H1 (cell line): ENCODE data around the gene ZNF334. TPM values are rescaled to one million over a fixed set of nuclear protein-coding genes. Genes with fewer than 3 reads are reported as not detected.

ENCODE experiments used
- CTCF ChIA-PET: fragments of 300-600 bp; sonication (Branson Sonifier 250); formaldehyde crosslinking; loops from one replicate; lab custom pipeline; 2021; ENCODE audit not compliant: partially characterized antibody; lab: Charles Lee
- POLR2A ChIA-PET: fragments of 300-600 bp; sonication (Branson Sonifier 250); formaldehyde crosslinking; loops from one replicate; lab custom pipeline; 2021; ENCODE audit warnings: inconsistent platforms; ENCODE audit not compliant: partially characterized antibody; lab: Charles Lee
- DNase-seq, 2 experiments: peaks; one replicate each; pipeline versions ENCODE4 v3.0.0 to v3.0.0-alpha.2; 2010 to 2022; ENCODE audit warnings: low spot score in 2 of 2, low read depth in 1 of 2, mixed read lengths in 1 of 2
- FAIRE-seq: peaks from 2 replicates; lab custom pipeline; 2011; peaks lifted over from hg19 to GRCh38; lab: Jason Lieb, UNC
- H2AFZ ChIP-seq: 2 replicates; pipeline ENCODE4 v1.8.1; 2012; ENCODE audit warnings: low read length, inconsistent platforms
- H2AK5ac ChIP-seq: 2 replicates; pipeline ENCODE4 v1.6.1; 2013; ENCODE audit warnings: low read depth, low read length
- H2BK120ac ChIP-seq: replicated peaks from 2 replicates; pipeline ENCODE3; 2013; ENCODE audit warnings: low read depth, low read length, inconsistent platforms
- H2BK12ac ChIP-seq: 2 replicates; pipeline ENCODE4 v1.6.1; 2013; ENCODE audit warnings: low read depth, low read length
- H2BK15ac ChIP-seq: 2 replicates; pipeline ENCODE4 v1.6.1; 2013; ENCODE audit warnings: low read length
- H2BK20ac ChIP-seq: 2 replicates; pipeline ENCODE4 v1.6.1; 2013; ENCODE audit warnings: low read length
- H2BK5ac ChIP-seq: 2 replicates; pipeline ENCODE4 v1.6.1; 2013; ENCODE audit warnings: low read depth, low read length
- H3K14ac ChIP-seq: 2 replicates; pipeline ENCODE4 v1.6.1; 2013; ENCODE audit warnings: inconsistent platforms; ENCODE audit not compliant: insufficient read length
- H3K18ac ChIP-seq: 2 replicates; pipeline ENCODE4 v1.6.1; 2013; ENCODE audit warnings: low read length; ENCODE audit errors: extremely low read depth
- H3K23ac ChIP-seq: 2 replicates; pipeline ENCODE4 v1.6.1; 2013; ENCODE audit warnings: inconsistent platforms; ENCODE audit not compliant: insufficient read length
- H3K23me2 ChIP-seq: 2 replicates; pipeline ENCODE4 v1.6.1; 2013; ENCODE audit warnings: low read depth, low read length
- H3K27ac ChIP-seq: 2 replicates; pipeline ENCODE4 v1.6.1; 2011; ENCODE audit warnings: low read depth, low read length, inconsistent platforms
- H3K27me3 ChIP-seq, 4 experiments: replicated peaks in 1 of 4; 1 replicate in 1 of 4; 2 replicates in 3 of 4; pipeline versions ENCODE4 v1.6.1 to v1.8.1; 2011 to 2013; ENCODE audit warnings: low read length in 3 of 4, mild to moderate bottlenecking in 3 of 4, inconsistent platforms in 2 of 4, mixed read lengths in 2 of 4, moderate library complexity in 1 of 4; ENCODE audit not compliant: control insufficient read depth in 3 of 4, insufficient read depth in 3 of 4; ENCODE audit errors: extremely low read depth in 1 of 4
- H3K36me3 ChIP-seq, 4 experiments: 2 replicates each; pipeline versions ENCODE4 v1.6.1 to v1.8.1; 2011 to 2013; ENCODE audit warnings: mild to moderate bottlenecking in 4 of 4, low read length in 3 of 4, moderate library complexity in 2 of 4, control low read depth in 1 of 4, inconsistent platforms in 1 of 4; ENCODE audit not compliant: insufficient read depth in 4 of 4, control insufficient read depth in 2 of 4
- H3K4ac ChIP-seq: replicated peaks from 2 replicates; pipeline ENCODE3; 2013; ENCODE audit warnings: low read length, low read depth, mixed read lengths, inconsistent platforms; ENCODE audit not compliant: insufficient read length
- H3K4me1 ChIP-seq, 4 experiments: replicated peaks in 1 of 4; 1 replicate in 1 of 4; 2 replicates in 3 of 4; pipeline versions ENCODE4 v1.6.1 to v1.8.1; 2011 to 2013; ENCODE audit warnings: low read length in 3 of 4, inconsistent platforms in 2 of 4, mixed read lengths in 1 of 4; ENCODE audit not compliant: insufficient read depth in 4 of 4, control insufficient read depth in 3 of 4
- H3K4me2 ChIP-seq, 2 experiments: 2 replicates each; pipeline versions ENCODE4 v1.6.1 to v1.8.1; 2011 to 2013; ENCODE audit warnings: low read depth in 2 of 2, low read length in 2 of 2, control low read depth in 1 of 2, inconsistent platforms in 1 of 2, mild to moderate bottlenecking in 1 of 2; ENCODE audit not compliant: insufficient read depth in 1 of 2
- H3K4me3 ChIP-seq, 4 experiments: fragments of 200-600, 300-600 bp in 1 of 4; sonication (generic), shearing (Covaris generic), sonication (Bioruptor Twin) in 1 of 4; 2 replicates each; pipeline versions ENCODE4 v1.5.1 to v1.8.1; 2011 to 2016; ENCODE audit warnings: low read length in 4 of 4, low read depth in 3 of 4, control low read depth in 2 of 4, inconsistent platforms in 2 of 4, mild to moderate bottlenecking in 2 of 4, mixed read lengths in 1 of 4, moderate library complexity in 1 of 4; ENCODE audit not compliant: insufficient read depth in 2 of 4; ENCODE audit errors: extremely low read depth in 1 of 4
- H3K56ac ChIP-seq: replicated peaks from 2 replicates; pipeline ENCODE3; 2013; ENCODE audit warnings: low read depth, mild to moderate bottlenecking, mixed read lengths, low read length, inconsistent platforms; ENCODE audit not compliant: insufficient read length
- H3K79me1 ChIP-seq: 2 replicates; pipeline ENCODE4 v1.6.1; 2013; ENCODE audit warnings: low read depth, low read length, control low read depth
- H3K79me2 ChIP-seq, 2 experiments: 2 replicates each; pipeline versions ENCODE4 v1.6.1 to v1.8.1; 2012 to 2013; ENCODE audit warnings: low read length in 2 of 2, mild to moderate bottlenecking in 2 of 2, inconsistent platforms in 1 of 2; ENCODE audit not compliant: insufficient read depth in 2 of 2, control insufficient read depth in 1 of 2
- H3K9ac ChIP-seq, 4 experiments: replicated peaks in 1 of 4; 1 replicate in 1 of 4; 2 replicates in 3 of 4; pipeline versions ENCODE4 v1.6.1 to v1.8.1; 2011 to 2013; ENCODE audit warnings: low read depth in 3 of 4, low read length in 3 of 4, control low read depth in 2 of 4, mild to moderate bottlenecking in 2 of 4, moderate library complexity in 2 of 4, inconsistent platforms in 1 of 4; ENCODE audit errors: extremely low read depth in 1 of 4
- H3K9me3 ChIP-seq, 2 experiments: 2 replicates each; pipeline versions ENCODE4 v1.6.1 to v1.8.1; 2012 to 2013; ENCODE audit warnings: mild to moderate bottlenecking in 2 of 2, moderate library complexity in 2 of 2, control low read depth in 1 of 2, inconsistent platforms in 1 of 2, low read depth in 1 of 2, low read length in 1 of 2, mixed read lengths in 1 of 2; ENCODE audit not compliant: insufficient read depth in 2 of 2
- H4K20me1 ChIP-seq, 2 experiments: replicated peaks in 1 of 2; 2 replicates each; pipeline versions ENCODE3 to v1.8.1; 2011 to 2013; ENCODE audit warnings: inconsistent platforms in 2 of 2, low read length in 2 of 2, mild to moderate bottlenecking in 1 of 2; ENCODE audit not compliant: insufficient read depth in 2 of 2, control insufficient read depth in 1 of 2
- H4K5ac ChIP-seq: 2 replicates; pipeline ENCODE4 v1.6.1; 2013; ENCODE audit warnings: low read length, low read depth, mixed read lengths, inconsistent platforms; ENCODE audit not compliant: insufficient read length
- H4K8ac ChIP-seq: 2 replicates; pipeline ENCODE4 v1.8.0; 2013; ENCODE audit warnings: mild to moderate bottlenecking, moderate library complexity, low read length, inconsistent platforms; ENCODE audit not compliant: insufficient read depth; ENCODE audit errors: extremely low read depth
- H4K91ac ChIP-seq: replicated peaks from 2 replicates; pipeline ENCODE3; 2013; ENCODE audit warnings: low read length, mixed read lengths, inconsistent platforms; ENCODE audit not compliant: insufficient read length
- ATF2 ChIP-seq: IDR thresholded peaks from 2 replicates; pipeline ENCODE4 v1.6.1; 2012; ENCODE audit warnings: low read length, inconsistent platforms
- BACH1 ChIP-seq: IDR thresholded peaks from 2 replicates; pipeline ENCODE4 v1.6.1; 2012; ENCODE audit warnings: low read length, improper control_type of control experiment
- CHD1 ChIP-seq: IDR thresholded peaks from 2 replicates; pipeline ENCODE4 v1.6.1; 2012; ENCODE audit warnings: low read depth, low read length, improper control_type of control experiment
- MAFK ChIP-seq: IDR thresholded peaks from 2 replicates; pipeline ENCODE4 v1.6.1; 2012; ENCODE audit warnings: low read depth, mild to moderate bottlenecking, improper control_type of control experiment, low read length
- POLR2A ChIP-seq, 2 experiments: IDR thresholded peaks; 1 replicate in 1 of 2; 2 replicates in 1 of 2; pipeline ENCODE4 v1.6.1; 2011; ENCODE audit warnings: low read depth in 2 of 2, low read length in 2 of 2, mild to moderate bottlenecking in 2 of 2; ENCODE audit errors: control extremely low read depth in 1 of 2
- RXRA ChIP-seq: IDR thresholded peaks from 2 replicates; pipeline ENCODE4 v1.6.1; 2011; ENCODE audit warnings: low read depth, mild to moderate bottlenecking, low read length, moderate library complexity; ENCODE audit not compliant: insufficient read depth
- SAP30 ChIP-seq: fragments of 300-600 bp; sonication (generic); IDR thresholded peaks from 2 replicates; pipeline ENCODE4 v1.7.1; 2012; ENCODE audit warnings: low read length, moderate library complexity, mild to moderate bottlenecking, inconsistent platforms; ENCODE audit not compliant: insufficient read depth, insufficient replicate concordance
- SRF ChIP-seq: IDR thresholded peaks from 2 replicates; pipeline ENCODE4 v1.6.1; 2011; ENCODE audit warnings: mild to moderate bottlenecking, low read depth, low read length, moderate library complexity
- TAF1 ChIP-seq: IDR thresholded peaks from 2 replicates; pipeline ENCODE4 v1.6.1; 2011; ENCODE audit warnings: mild to moderate bottlenecking, low read depth, low read length
- YY1 ChIP-seq: IDR thresholded peaks from 2 replicates; pipeline ENCODE4 v1.6.1; 2011; ENCODE audit warnings: low read depth, mild to moderate bottlenecking, low read length
- WGBS, 2 experiments: shearing (Covaris generic) in 1 of 2; methylation state at CpG; one replicate each; pipeline versions ENCODE4 v1.1.6 to v1.1.7; 2013 to 2015; ENCODE audit warnings: low lambda C conversion rate in 2 of 2, mixed read lengths in 2 of 2, inconsistent platforms in 1 of 2, low coverage in 1 of 2, missing lambda C conversion rate in 1 of 2; ENCODE audit not compliant: insufficient replicate concordance in 2 of 2, insufficient coverage in 1 of 2, insufficient read length in 1 of 2; ENCODE audit errors: extremely low coverage in 1 of 2, missing lambda C conversion rate in 1 of 2; 5-methylcytosine and 5-hydroxymethylcytosine counted together
- polyA plus RNA-seq, 7 experiments: library from polyadenylated mRNA; depleted of rRNA in 3 of 7; stranded (reverse) in 5 of 7; unstranded in 2 of 7; fragments of >200 nt in 5 of 7; fragments of 200-250 nt in 2 of 7; gene quantifications; 1 replicate in 5 of 7; 2 replicates in 1 of 7; 4 replicates in 1 of 7; pipeline versions ENCODE4 v1.2.1 to v1.2.3, GENCODE V29; 2011 to 2013; ENCODE audit warnings: missing spikeins in 2 of 7, mixed read lengths in 2 of 7
- total RNA-seq: library from RNA; stranded (reverse); fragmentation: NEBNext Ultra II Directional; extraction: Animal tissue kit (Norgen Biotek cat#: 25700); gene quantifications from 2 replicates; pipeline ENCODE4 v1.2.1, GENCODE V29; 2021
- TF ChIP-seq, protein P1 (sequence below): IDR thresholded peaks from 2 replicates; pipeline ENCODE4 v1.6.1; 2012; ENCODE audit warnings: inconsistent platforms

Gene ZNF334
- total and polyA plus RNA-seq, 2 of the 8 experiments (the other 6 are each of a cell fraction or from before 2014, with no cell fraction given): 8.8 to 17.8 TPM

- H3K27ac ChIP-seq: no peak overlapping the region
- no peaks in the 10 kb centered on the region; a peak in 2 of 7 replicates for H3K27me3 ChIP-seq
- H3K4ac ChIP-seq: no peak overlapping the region
- no peak overlapping the region for H3K9ac ChIP-seq
- WGBS, 2 experiments: 96% methylated on average over 14 of the region's 14 CpGs; no CpG with 5 or more reads in 1 of the 2 experiments
- no peaks in the 10 kb centered on the region for H3K79me2 ChIP-seq
- H3K79me1 ChIP-seq: no peaks in the 10 kb centered on the region
- H3K18ac ChIP-seq: no peak overlapping the region
- no peak overlapping the region for H2BK5ac ChIP-seq
- no peak overlapping the region for H3K23ac ChIP-seq
- H3K4me3 ChIP-seq: no peak overlapping the region
- no peak overlapping the region for H2BK20ac ChIP-seq
- peaks cover 0 to under 1% (median 0%) of the 10 kb centered on the region in 4 experiments; a peak in 2 of 7 replicates for H3K4me1 ChIP-seq
- no peaks in the 10 kb centered on the region for H4K20me1 ChIP-seq
- H3K9me3 ChIP-seq: no peaks in the 10 kb centered on the region
- no peak overlapping the region for H4K5ac ChIP-seq
- no peak overlapping the region for H3K56ac ChIP-seq
- no peak overlapping the region for H2AK5ac ChIP-seq
- DNase-seq (no peak), FAIRE-seq (no peak)
- no peaks in the 10 kb centered on the region for H3K36me3 ChIP-seq
- H3K4me2 ChIP-seq: no peak overlapping the region
- H2AFZ ChIP-seq: no peak overlapping the region
- peak overlapping the region; percentile 52; the same call in 1 of the 2 replicates for H4K8ac ChIP-seq
- no peak overlapping the region for H2BK12ac ChIP-seq
- H3K14ac ChIP-seq: no peak overlapping the region
- ChIA-PET CTCF (interaction anchor here (0.8 to 3.0 kb wide), 11 partner anchors 10 to 136 kb away, joined by 3 to 22 read pairs (median 3); no protein-coding TSS in a partner anchor), POLR2A (interaction anchor here (1.2 to 1.3 kb wide), 2 partner anchors 10 to 104 kb away, joined by 3 read pairs; no protein-coding TSS in a partner anchor)
- H2BK15ac ChIP-seq: no peak overlapping the region
- H2BK120ac ChIP-seq: no peak overlapping the region
- H3K23me2 ChIP-seq: no peaks in the 10 kb centered on the region
- H4K91ac ChIP-seq: no peak overlapping the region
- TF ChIP-seq ATF2 (no peak), YY1 (no peak), BACH1 (no peak), POLR2A (IDR thresholded peaks at IDR 0.05; ENCODE audit: control extremely low read depth in 1 of 2, low read depth in 2 of 2, low read length in 2 of 2) (no peak), CHD1 (no peak), SRF (no peak), RXRA (no peak), MAFK (no peak), TAF1 (no peak), SAP30 (no peak)
- TF ChIP-seq, protein P1, sequence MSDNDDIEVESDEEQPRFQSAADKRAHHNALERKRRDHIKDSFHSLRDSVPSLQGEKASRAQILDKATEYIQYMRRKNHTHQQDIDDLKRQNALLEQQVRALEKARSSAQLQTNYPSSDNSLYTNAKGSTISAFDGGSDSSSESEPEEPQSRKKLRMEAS: no peak
These were observed 31.9 kb upstream of the ZNF334 start for GRCh38 chr20:46545077-46545826.
